GM11168 (cell line): ENCODE measurements around the gene BRWD1.
"Not testable (repeated sequence)": the region's sequence is repeated elsewhere in the genome, so short reads cannot be mapped to it uniquely, and the experiment has no call there.

Experiments used
- in situ Hi-C: fragments of 300-500 bp; cut with MboI; formaldehyde crosslinking; loops from one replicate; pipeline ENCODE4 v1.12.0; 2022; ENCODE audit warnings: low sequenced_read_pairs; ENCODE audit not compliant: unreplicated experiment

The BRWD1 gene

DNA sequence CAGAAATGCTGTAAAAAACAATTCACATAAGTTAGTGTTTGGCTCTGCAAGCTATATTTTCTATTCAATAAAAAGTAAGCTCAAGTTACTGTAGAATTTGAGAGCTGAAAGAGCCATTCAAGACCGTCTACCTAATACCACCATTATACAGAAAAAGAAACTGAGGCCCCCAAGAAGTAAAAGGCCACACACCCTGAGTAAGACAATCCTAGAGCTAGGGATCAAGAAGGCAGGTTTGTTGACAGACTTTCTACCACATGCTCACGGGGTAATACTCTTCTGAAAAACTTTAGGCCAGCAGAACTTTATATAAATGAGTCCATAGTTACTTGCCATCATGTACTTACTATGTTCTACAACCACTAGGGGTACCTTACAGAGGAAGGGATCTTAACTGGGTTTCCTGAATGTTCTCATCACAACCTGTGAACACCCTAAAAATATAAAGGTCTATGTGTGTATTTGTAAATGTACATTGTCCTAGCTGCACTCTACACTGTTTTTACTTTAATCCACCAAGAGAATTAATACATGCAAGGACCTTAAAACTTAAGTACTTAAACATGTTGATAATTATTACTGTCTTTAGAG is 132.9 kb downstream of the BRWD1 start:
- in situ Hi-C loops, result no loop called here

DNA sequence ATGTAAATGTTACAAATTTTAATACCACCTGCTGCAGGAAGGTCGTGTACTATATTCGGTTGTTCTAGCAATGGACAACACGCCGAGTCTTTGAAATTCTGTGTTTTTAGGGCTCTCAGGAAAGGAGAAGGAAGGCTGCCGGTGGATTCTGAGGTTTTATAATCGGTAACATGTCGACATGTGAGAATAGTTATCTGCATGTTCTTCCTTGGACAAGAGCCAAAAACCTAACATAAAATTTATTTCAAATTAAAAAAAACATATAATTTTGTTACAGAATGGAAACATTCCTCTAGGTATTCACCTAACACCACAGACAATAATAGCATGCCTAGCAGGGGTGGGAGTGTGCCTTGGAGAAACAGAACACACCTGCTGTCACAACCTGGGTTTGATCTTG is 135.0 kb downstream of the BRWD1 start:
- in situ Hi-C loops, result no loop called here

DNA sequence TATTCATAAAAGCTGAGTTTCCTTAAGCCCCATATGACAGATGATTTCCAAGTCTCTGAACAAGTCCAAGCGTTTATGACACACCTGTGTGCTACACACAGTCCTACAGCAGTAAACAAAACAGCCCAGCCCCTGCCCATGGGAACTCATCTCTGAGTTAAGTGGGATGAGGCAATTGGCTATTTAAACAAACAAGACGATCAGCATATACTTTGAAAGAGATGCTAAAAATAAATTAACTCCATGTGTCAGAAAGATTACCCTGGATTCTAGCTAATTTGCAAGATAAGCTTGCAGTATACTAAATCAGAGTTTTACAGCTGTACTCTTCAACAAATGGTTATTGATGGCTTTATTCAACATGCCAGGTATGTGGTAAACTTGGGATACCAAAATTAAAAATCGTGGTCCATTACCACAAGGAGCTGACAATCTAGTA is 137.1 kb downstream of the BRWD1 start:
- in situ Hi-C loops, result no loop called here

DNA sequence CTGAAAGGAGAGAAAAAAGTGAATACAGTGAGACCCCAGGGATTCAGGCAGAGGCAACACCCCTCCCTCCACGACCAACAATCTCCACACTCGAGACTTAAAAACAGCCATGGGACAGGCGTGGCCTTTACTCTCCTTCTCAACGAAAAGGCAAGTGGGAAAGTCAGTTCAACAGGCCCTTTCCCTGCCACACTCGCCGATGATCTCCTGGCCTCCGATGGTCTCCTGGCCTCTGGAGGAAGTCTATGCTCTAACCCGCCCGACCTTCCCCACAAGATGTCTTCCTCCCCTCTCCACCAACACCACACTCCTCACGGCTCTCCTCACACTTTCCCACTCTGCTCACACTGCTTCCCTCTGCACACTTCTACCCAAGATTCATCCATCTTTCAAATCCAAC is 137.8 kb downstream of the BRWD1 start:
- in situ Hi-C loops, result no loop called here

DNA sequence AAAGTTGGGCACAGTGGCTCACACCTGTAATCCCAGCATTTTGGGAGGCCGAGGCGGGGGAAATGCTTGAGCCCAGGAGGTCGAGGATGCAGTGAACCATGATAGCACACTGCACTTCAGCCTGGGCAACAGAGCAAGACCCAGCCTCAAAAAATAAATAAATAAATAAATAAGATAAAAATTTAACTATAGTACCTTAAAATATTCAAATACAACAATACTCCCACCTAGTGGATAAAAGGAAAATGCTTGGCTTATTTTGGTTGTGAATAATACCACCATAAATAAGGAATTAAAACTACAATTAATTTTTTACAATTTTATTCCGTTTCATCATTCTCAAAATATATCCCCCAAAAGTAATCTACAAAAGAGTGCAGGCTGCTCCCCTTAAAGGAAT is 138.3 kb downstream of the BRWD1 start:
- in situ Hi-C loops, result no loop called here

DNA sequence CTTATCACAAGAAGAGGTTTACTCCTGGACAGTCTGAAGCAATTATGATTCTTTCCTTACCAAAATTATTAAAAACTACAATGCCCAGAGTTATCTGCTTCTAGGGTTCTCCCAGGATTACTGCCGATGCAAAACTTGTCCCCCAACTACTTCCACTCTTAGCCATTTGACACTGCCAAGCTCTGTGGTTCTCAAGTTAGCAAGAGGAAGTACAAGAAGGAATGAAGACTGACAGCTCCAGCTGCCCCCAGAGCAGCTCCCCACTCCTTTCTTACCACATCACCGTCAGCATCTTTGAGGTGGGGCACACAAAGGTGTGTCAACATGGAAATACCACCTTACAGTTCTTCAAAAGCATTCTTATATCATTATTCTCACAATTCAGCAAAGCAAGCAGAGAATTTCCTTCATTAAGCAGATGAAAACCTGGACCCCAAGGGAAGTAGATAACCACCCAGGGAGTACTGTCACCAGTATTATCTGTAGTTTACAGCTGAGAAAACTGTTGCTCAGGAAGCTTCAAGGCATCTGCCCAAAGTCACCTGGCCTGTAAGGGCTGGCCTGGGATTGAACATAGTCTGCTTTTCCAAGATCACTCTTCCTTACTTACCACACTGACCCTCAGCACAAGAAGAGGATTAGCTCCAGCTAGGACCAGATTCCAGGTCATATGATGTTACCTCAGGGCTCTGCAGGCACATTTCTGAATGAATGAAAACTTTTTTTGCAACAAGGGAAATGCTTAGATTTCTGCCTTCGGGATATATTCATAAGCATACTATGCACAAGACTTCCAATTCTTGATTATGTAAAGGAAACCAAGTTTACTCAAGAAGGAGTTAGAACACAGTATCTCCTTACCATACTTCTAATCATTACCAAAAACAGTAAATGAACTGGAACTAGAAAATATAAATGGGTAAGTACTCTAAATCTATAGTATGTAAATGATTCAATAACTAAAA is 139.4 kb downstream of the BRWD1 start:
- in situ Hi-C loops, result no loop called here

DNA sequence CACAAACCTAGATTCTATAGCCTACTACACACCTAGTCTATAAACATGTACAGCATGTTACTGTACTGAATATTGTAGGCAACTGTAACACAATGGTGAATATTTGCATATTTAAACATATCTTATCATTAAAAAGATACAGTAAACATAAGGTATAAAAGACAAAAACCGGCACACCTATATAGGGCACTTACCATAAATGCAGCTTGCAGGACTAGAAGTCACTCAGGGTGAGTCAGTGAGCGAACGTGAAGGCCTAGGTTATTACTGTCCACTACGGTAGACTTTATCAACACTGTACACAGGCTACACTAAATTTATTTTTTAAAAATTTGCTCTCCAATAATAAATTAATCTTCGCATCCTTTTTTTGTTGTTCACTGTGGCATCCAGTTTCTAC is 143.5 kb downstream of the BRWD1 start:
- in situ Hi-C loops, result no loop called here

DNA sequence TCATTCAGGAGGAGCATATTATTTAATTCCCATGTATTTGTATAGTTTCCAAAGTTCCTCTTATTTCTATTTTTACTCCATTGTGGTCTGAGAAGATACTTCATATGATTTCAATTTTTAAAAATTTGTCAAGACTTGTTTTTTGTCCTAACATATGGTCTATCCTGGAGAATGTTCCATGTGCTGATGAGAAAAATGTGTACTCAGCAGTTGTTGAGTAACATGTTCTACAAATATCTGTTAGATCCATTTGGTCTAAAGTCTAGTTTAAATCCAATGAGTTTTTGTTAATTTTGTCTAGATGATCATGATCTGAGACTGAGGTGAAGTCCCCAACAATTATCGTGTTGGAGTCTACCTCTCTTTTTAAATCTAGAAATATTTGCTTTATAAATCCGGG is 144.6 kb downstream of the BRWD1 start:
- in situ Hi-C loops, result no loop called here

DNA sequence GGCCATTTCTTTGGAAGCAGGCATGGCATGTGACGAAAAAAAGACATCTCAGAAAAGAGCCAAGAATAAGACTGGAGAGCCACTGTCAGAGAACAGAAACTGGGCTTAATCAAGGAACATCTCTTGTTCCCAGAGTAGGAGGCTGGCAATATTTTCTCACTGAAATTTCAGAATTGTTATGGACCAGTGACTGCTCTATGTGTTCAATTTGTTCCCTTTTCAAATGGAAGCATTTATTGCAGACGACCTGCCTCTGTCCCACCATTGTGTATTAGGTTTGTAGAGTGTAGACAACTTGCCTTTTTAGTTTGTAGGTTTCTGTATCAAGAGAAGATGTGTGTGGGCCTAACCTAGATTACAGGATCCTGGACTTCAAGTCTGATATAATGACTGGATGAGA is 148.9 kb downstream of the BRWD1 start:
- in situ Hi-C loops, result no loop called here

DNA sequence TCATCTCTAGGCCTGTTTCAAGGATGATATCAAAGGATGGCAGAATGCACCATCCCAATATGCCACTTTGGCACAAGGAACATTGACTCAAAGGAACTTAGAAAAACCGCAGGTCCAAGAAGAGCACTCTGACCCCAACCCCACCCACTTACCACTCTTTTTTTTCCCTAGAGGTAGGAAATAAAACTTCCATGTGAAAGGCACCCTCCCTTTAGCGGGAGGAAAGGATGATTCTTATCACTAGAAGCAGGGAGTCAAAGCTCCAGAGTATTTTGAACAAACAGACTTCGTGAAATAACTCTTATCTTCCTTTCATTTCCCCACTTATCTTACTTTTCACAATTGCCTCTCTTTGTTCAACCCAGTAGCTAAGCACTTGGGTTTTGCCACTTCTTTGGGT is 152.4 kb downstream of the BRWD1 start:
- in situ Hi-C loops, result no loop called here

DNA sequence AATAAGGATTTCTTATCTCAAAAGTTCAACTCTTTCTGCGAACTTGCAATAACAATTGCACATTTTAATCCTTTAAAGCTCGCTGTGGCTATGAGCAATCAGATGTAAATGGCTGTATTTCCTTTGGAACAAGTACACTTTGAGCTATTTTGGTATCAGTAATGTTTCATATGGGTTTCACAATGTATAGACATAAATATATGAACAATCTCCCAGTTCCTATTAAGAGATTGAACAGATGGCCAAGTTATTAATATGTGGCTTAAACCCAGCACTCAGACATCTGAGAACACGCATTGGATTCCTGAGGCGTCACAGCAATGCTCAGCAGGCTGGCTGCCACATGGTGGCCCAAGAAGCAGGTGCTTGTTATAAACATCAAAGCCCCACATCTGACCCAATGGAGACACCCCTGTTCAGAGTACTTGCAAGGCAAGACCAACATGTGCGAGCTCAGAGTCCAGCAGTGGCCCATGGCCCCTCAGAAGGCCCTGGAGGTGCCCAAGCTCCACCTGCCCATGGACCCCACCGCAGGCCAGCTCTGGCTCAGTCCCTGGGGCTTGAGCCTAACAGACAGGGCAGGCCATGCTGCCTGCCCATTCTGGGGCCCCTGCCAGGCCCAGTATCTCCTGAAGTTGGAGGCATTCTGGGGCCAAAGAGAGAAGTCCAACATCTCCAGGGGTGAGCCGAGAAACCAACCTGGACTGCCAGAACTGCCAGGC is 153.9 kb downstream of the BRWD1 start:
- in situ Hi-C loops, result no loop called here

DNA sequence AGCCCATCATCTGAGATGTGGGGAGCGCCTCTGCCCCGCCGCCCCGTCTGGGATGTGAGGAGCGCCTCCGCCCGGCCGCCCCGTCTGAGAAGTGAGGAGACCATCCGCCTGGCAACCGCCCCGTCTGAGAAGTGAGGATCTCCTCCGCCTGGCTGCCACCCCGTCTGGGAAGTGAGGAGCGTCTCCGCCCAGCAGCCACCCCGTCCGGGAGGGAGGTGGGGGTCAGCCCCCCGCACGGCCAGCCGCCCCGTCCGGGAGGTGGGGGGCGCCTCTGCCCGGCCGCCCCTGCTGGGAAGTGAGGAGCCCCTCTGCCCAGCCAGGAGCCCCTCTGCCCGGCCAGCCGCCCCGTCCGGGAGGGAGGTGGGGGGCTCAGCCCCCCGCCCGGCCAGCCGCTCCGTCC is 156.2 kb downstream of the BRWD1 start:
- in situ Hi-C loops, result not testable (repeated sequence)

DNA sequence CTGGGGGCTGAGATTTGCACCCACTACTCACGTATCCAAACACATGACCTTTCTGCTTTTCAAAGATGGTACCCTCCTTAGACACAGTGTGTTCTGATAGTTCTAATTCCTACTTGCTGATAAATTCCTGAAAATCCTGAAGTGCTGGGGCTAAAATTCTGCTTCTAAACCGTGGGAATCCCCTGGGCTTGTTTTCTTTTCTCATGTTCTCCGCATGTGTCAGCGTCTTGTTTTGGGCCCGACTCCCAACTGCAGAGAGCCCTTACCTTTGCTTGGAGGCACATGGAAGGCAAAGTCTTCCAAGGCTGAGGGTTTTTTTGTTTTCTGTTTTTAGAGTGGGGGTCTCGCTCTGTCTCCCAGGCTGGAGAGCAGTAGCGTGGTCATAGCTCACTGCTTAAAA is 157.4 kb downstream of the BRWD1 start:
- in situ Hi-C loops, result no loop called here

DNA sequence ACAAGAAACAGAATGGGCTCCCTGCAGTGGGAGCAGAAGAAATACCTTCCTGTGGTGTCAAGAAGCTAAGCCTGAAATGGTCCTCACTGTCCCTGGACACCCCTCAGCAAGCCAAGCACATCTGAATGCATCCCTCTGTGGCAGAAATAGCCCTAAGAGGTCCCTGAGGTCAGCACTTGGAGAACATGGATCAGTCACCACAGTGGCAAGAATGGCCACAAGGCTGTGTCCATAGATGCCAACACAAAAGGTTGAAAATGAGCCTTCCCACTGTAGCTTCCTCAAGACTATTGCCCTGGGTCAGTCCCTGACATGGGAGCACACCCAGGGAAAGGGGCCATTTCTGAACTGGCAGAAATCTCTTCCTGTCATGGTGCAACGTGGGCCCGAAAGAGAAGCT is 157.9 kb downstream of the BRWD1 start:
- in situ Hi-C loops, result no loop called here

DNA sequence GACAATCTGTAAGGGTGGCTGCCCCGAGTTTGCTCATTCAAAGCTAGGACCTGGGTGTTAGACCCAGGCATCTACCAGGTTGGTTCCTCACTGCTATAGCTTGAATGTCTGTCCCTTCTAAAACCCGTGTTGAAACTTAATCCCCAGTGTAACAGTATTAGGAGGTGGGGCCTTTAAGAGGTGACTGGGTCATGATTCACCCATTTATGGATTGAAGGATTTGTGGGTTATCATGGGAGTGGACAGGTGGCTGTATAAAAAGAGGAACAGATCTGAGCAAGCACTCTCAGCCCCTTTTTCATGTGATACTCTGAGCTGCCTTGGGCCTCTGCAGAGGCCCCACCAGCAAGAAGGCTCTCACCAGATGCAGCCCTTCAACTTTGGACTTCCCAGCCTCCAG is 159.6 kb downstream of the BRWD1 start:
- in situ Hi-C loops, result no loop called here

DNA sequence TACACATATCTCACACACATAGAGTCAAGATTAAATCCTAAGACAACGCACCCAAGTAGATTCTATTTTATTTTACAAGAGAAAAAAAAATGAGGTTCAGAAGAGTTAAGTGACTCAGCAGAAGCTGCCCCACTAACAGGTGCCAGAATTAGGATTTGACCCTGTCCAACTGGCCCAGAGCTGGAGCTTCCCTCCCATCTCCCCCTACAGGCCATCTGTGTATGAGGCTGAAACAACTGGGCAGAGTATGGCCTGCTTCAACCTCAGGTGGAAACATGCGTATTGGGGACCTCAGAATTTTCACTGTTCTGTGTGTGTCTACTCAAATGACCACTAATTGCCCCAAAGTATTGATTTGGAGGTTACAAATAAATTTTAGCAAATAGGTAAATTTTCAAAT is 160.1 kb downstream of the BRWD1 start:
- in situ Hi-C loops, result no loop called here

DNA sequence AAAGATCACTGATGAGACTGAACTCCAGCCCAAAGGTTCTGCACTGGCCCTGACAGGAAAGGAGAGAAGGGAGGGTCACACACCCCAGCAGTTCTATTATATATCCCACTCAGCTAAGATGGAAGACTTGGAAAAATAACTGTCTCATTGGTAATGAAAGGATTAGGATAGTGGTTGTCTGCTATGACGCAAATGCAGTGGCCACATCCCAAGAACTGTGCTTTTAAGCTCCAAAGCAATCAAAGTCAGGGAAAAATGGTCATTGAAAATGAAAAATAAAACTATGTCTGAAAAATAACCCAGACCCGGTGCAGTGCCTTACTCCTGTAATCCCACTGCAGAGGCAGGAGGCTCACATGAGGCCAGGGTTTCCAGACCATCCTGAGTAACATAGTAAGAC is 161.2 kb downstream of the BRWD1 start:
- in situ Hi-C loops, result no loop called here

DNA sequence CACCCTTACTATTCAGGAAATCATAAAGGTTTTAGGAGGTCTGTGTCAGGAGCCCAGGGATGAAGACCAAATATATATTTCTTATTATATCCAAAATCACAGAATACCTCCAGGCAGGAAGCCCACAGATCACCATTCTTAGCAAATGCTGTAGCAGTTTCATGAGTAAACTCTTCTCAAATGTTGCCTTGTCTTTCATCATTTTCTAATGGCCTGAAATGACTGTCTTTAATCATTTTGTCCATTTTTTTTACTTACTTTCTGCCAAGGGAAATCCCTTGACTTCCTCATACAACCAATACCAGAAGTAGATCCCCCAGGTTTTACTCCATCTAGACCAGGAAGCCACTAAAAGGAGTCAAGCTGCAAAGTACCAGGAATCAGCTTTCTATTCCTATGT is 162.6 kb downstream of the BRWD1 start:
- in situ Hi-C loops, result no loop called here

DNA sequence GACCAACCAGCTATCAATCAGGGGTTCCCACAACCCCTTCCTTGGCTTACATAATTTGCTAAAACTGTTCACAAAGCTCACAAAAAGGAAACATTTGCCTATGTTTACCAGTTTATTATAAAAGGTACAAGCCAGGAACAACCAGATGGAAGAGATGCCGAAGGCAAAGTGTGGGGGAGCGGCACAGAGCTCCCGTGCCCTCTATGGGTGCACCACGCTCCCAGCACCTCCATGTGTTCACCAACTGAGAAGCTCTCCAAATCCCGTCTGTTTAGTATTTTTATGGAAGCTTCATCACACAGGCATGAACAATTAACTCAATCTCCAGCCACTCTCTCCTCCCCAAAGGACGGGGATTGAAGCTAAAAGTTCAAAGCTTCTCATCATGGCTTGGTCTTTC is 163.1 kb downstream of the BRWD1 start:
- in situ Hi-C loops, result no loop called here

DNA sequence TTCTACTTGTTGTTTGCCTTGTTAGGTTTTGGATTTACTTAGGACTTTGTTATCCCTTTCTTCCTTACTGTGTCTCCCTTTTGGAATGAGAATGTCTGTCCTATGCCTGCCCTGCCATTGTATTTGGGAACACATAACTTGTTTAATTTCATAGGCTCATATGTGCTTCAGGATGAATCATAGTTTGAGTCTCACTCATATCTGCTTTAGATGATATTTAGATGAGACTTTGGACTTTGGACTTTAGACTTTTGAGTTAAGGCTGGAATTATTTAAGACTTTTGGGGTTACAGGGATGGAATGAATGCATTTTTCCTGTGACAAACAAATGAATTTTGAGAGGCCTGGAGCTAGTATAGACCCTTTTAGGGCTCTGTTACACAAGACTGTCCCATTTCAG is 163.6 kb downstream of the BRWD1 start:
- in situ Hi-C loops, result no loop called here

DNA sequence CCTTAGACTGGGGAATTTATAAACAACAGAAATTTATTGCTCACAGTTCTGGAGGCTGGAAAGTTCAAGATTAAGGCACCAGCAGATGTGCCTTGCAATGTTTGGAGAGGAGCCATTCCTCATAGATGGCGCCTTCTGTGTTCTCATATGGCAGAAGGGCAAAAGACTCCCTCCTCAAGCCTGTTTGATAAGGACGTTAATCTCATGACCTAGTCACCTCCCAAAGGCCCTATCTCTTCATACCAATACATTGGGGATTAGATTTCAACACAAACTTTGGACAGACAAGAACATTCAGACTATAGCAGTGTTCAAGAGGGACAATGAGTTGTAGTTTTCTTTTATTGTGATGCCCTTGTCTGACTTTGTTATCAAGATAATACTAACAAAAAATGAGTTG is 164.5 kb downstream of the BRWD1 start:
- in situ Hi-C loops, result no loop called here
